GM12864 (cell line): ENCODE results near the gene OPRM1.

Experiments used
- DNase-seq: peaks from one replicate; pipeline ENCODE4 v3.0.0-alpha.2; 2011; ENCODE audit warnings: low read depth
- H3K4me3 ChIP-seq: 2 replicates; pipeline ENCODE4 v1.5.1; 2011; ENCODE audit warnings: mild to moderate bottlenecking, low read depth, low read length, control low read depth
- CTCF ChIP-seq: IDR thresholded peaks from 2 replicates; pipeline ENCODE4 v1.5.1; 2011; ENCODE audit warnings: low read depth, mild to moderate bottlenecking, moderate library complexity, low read length, control low read depth, inconsistent platforms; ENCODE audit errors: missing control alignments

The OPRM1 gene

GRCh38 chr6:154227862-154228520 lies 189.0 kb downstream of the OPRM1 start:
- DNase-seq = no peak
- no peak overlapping the region for H3K4me3 ChIP-seq
- no peak for TF ChIP-seq CTCF

- no peak for TF ChIP-seq CTCF
- H3K4me3 ChIP-seq = no peak overlapping the region
- DNase-seq = no peak
Observed at GRCh38 chr6:154228521-154228905, 189.5 kb downstream of the OPRM1 start.

- DNase-seq = no peak
- H3K4me3 ChIP-seq = peak overlapping the region; percentile 21; the same call in 1 of the 2 replicates
- no peak for TF ChIP-seq CTCF
Observed at GRCh38 chr6:154229786-154230185, 190.7 kb downstream of the OPRM1 start.

- no peak overlapping the region for H3K4me3 ChIP-seq
- DNase-seq = no peak
- no peak for TF ChIP-seq CTCF
Observed at GRCh38 chr6:154230393-154230792, 191.4 kb downstream of the OPRM1 start.

GRCh38 chr6:154230910-154231595 lies 192.0 kb downstream of the OPRM1 start:
- no peak for TF ChIP-seq CTCF
- DNase-seq = no peak
- no peak overlapping the region for H3K4me3 ChIP-seq

GRCh38 chr6:154232013-154232910 lies 193.2 kb downstream of the OPRM1 start:
- TF ChIP-seq CTCF = no peak
- H3K4me3 ChIP-seq = no peak overlapping the region
- no peak for DNase-seq
